Nephron progenitor cell (in vitro differentiated cells): Measurements from ENCODE around the gene FKBP6.

Experiments used
- DNase-seq: peaks from one replicate; pipeline ENCODE4 v3.0.0; 2021
- H3K27ac Mint-ChIP-seq: 2 replicates; pipeline ENCODE4 v1.8.0; 2021; ENCODE audit warnings: mild to moderate bottlenecking, moderate library complexity, mixed read lengths
- H3K27me3 Mint-ChIP-seq: 2 replicates; pipeline ENCODE4 v1.8.0; 2021; ENCODE audit warnings: mild to moderate bottlenecking, low read depth, mixed read lengths; ENCODE audit not compliant: poor library complexity
- H3K36me3 Mint-ChIP-seq: 2 replicates; pipeline ENCODE4 v1.8.0; 2021; ENCODE audit warnings: low read depth, mixed read lengths
- H3K4me1 Mint-ChIP-seq: 2 replicates; pipeline ENCODE4 v1.8.0; 2021; ENCODE audit warnings: mixed read lengths
- H3K4me3 Mint-ChIP-seq: 2 replicates; pipeline ENCODE4 v1.8.0; 2021; ENCODE audit warnings: mild to moderate bottlenecking, moderate library complexity, mixed read lengths
- H3K9me3 Mint-ChIP-seq: 2 replicates; pipeline ENCODE4 v1.8.0; 2021; ENCODE audit warnings: mild to moderate bottlenecking, moderate library complexity, mixed read lengths
- CTCF ChIP-seq: fragments of 200-600 bp; sonication (generic); IDR thresholded peaks from 2 replicates; pipeline ENCODE4 v1.5.0; 2021; ENCODE audit warnings: antibody characterized with exemption

The FKBP6 gene

GRCh38 chr7:73328696-73329095, 735 bp downstream of the FKBP6 start:
- DNase-seq = no peak
- no peak overlapping the region for H3K27ac Mint-ChIP-seq
- peaks cover 27% of the 10 kb centered on the region for H3K4me1 Mint-ChIP-seq
- TF ChIP-seq CTCF = no peak
- H3K36me3 Mint-ChIP-seq = no peaks in the 10 kb centered on the region
- peaks cover 6% of the 10 kb centered on the region for H3K27me3 Mint-ChIP-seq
- no peaks in the 10 kb centered on the region for H3K9me3 Mint-ChIP-seq
- H3K4me3 Mint-ChIP-seq = no peak overlapping the region

GRCh38 chr7:73329861-73330581, 2.1 kb downstream of the FKBP6 start:
- no peak for DNase-seq
- Mint-ChIP-seq H3K4me3 (no peak overlapping the region), H3K27ac (peak overlapping the region; percentile 24), H3K27me3 (peaks cover 4% of the 10 kb centered on the region), H3K9me3 (no peaks in the 10 kb centered on the region), H3K4me1 (peaks cover 27% of the 10 kb centered on the region), H3K36me3 (no peaks in the 10 kb centered on the region)
- TF ChIP-seq CTCF = no peak

GRCh38 chr7:73330772-73331171, 2.8 kb downstream of the FKBP6 start:
- peaks cover 27% of the 10 kb centered on the region for H3K4me1 Mint-ChIP-seq
- no peak overlapping the region for H3K4me3 Mint-ChIP-seq
- no peak for TF ChIP-seq CTCF
- no peaks in the 10 kb centered on the region for H3K36me3 Mint-ChIP-seq
- no peak for DNase-seq
- no peaks in the 10 kb centered on the region for H3K9me3 Mint-ChIP-seq
- no peak overlapping the region for H3K27ac Mint-ChIP-seq
- peaks cover 4% of the 10 kb centered on the region for H3K27me3 Mint-ChIP-seq

GRCh38 chr7:73332447-73332846, 4.5 kb downstream of the FKBP6 start:
- Mint-ChIP-seq H3K36me3 (no peaks in the 10 kb centered on the region), H3K9me3 (no peaks in the 10 kb centered on the region), H3K27me3 (peaks cover 7% of the 10 kb centered on the region), H3K4me3 (no peak overlapping the region), H3K4me1 (peaks cover 27% of the 10 kb centered on the region), H3K27ac (no peak overlapping the region)
- no peak for TF ChIP-seq CTCF
- no peak for DNase-seq

- TF ChIP-seq CTCF = no peak
- H3K4me1 Mint-ChIP-seq = peaks cover 17% of the 10 kb centered on the region
- peaks cover 11% of the 10 kb centered on the region for H3K27me3 Mint-ChIP-seq
- H3K4me3 Mint-ChIP-seq = no peak overlapping the region
- no peak overlapping the region for H3K27ac Mint-ChIP-seq
- no peaks in the 10 kb centered on the region for H3K36me3 Mint-ChIP-seq
- H3K9me3 Mint-ChIP-seq = no peaks in the 10 kb centered on the region
- no peak for DNase-seq
Observed at GRCh38 chr7:73338321-73338720, 10.4 kb downstream of the FKBP6 start.

GRCh38 chr7:73340514-73340913, 12.6 kb downstream of the FKBP6 start:
- no peak for DNase-seq
- TF ChIP-seq CTCF = no peak
- no peaks in the 10 kb centered on the region for H3K9me3 Mint-ChIP-seq
- peaks cover 10% of the 10 kb centered on the region for H3K27me3 Mint-ChIP-seq
- no peaks in the 10 kb centered on the region for H3K36me3 Mint-ChIP-seq
- H3K27ac Mint-ChIP-seq = no peak overlapping the region
- H3K4me3 Mint-ChIP-seq = no peak overlapping the region
- peaks cover 32% of the 10 kb centered on the region for H3K4me1 Mint-ChIP-seq
